OCI-LY7 (cell line): Measurements from ENCODE around the gene FAM83B. TPM values are rescaled to one million over a fixed set of nuclear protein-coding genes. Genes with fewer than 3 reads are reported as not detected.

Experiments used
- BruUV-seq: library from RNA; stranded (reverse); fragments of 400-500 nt; replicated peaks from 2 replicates; lab custom pipeline; 2021; lab: Mats Ljungman, UMichigan
- CTCF ChIA-PET: fragments of 300-600 bp; sonication (Branson Sonifier 250); formaldehyde crosslinking; loops from one replicate; lab custom pipeline; 2022; ENCODE audit warnings: antibody characterized with exemption; ENCODE audit not compliant: unreplicated experiment; lab: Charles Lee
- POLR2A ChIA-PET: fragments of 300-600 bp; sonication (Branson Sonifier 250); formaldehyde crosslinking; loops from one replicate; lab custom pipeline; 2022; ENCODE audit warnings: antibody characterized with exemption; lab: Charles Lee
- DNase-seq: peaks from one replicate; pipeline ENCODE4 v3.0.0-alpha.2; 2015; ENCODE audit warnings: low spot score
- H2AFZ ChIP-seq: fragments of 200-600 bp; sonication (generic), shearing (Covaris generic); 2 replicates; pipeline ENCODE4 v1.6.1; 2014; ENCODE audit warnings: mild to moderate bottlenecking, antibody characterized with exemption, low read length, moderate library complexity
- H3K27ac ChIP-seq: fragments of 200-600 bp; sonication (generic); 2 replicates; pipeline ENCODE4 v1.5.1; 2014; ENCODE audit warnings: mixed run types, low read depth, mild to moderate bottlenecking, moderate library complexity, low read length, inconsistent platforms; ENCODE audit not compliant: poor library complexity, severe bottlenecking
- H3K36me3 ChIP-seq: fragments of 200-600 bp; sonication (generic); 2 replicates; pipeline ENCODE4 v1.6.1; 2014; ENCODE audit warnings: mild to moderate bottlenecking, antibody characterized with exemption, low read length, moderate library complexity, mixed read lengths; ENCODE audit not compliant: insufficient read depth
- H3K4me1 ChIP-seq: fragments of 200-600 bp; sonication (generic); 2 replicates; pipeline ENCODE4 v1.5.1; 2014; ENCODE audit warnings: mild to moderate bottlenecking, low read length; ENCODE audit not compliant: insufficient read depth, poor library complexity, severe bottlenecking
- H3K4me2 ChIP-seq: fragments of 200-600 bp; sonication (generic); 2 replicates; pipeline ENCODE4 v1.6.1; 2014; ENCODE audit warnings: mild to moderate bottlenecking, low read length
- H3K4me3 ChIP-seq: fragments of 200-600 bp; sonication (generic); 2 replicates; pipeline ENCODE4 v1.5.1; 2014; ENCODE audit warnings: mild to moderate bottlenecking, low read depth, low read length; ENCODE audit not compliant: poor library complexity, severe bottlenecking
- H3K79me2 ChIP-seq: fragments of 200-600 bp; sonication (generic); 2 replicates; pipeline ENCODE4 v1.6.1; 2016; ENCODE audit warnings: low read depth, mild to moderate bottlenecking, low read length, moderate library complexity, mixed read lengths; ENCODE audit not compliant: insufficient read depth
- H3K9me2 ChIP-seq: fragments of 200-600 bp; sonication (generic); 2 replicates; pipeline ENCODE4 v1.6.1; 2016; ENCODE audit warnings: mild to moderate bottlenecking, low read length, mixed read lengths; ENCODE audit not compliant: insufficient read depth
- H3K9me3 ChIP-seq: fragments of 200-600 bp; sonication (generic); 2 replicates; pipeline ENCODE4 v1.6.1; 2014; ENCODE audit warnings: mild to moderate bottlenecking, mixed run types, low read length, mixed read lengths
- H4K20me1 ChIP-seq: fragments of 200-600 bp; sonication (generic); 2 replicates; pipeline ENCODE4 v1.6.1; 2014; ENCODE audit warnings: mild to moderate bottlenecking, antibody characterized with exemption, low read length, moderate library complexity, mixed read lengths; ENCODE audit not compliant: insufficient read depth
- CTCF ChIP-seq: fragments of 200-600 bp; sonication (generic); conservative IDR thresholded peaks from 2 replicates; pipeline ENCODE4 v1.5.1; 2014; ENCODE audit warnings: mild to moderate bottlenecking, antibody characterized with exemption, low read length, moderate library complexity, mixed read lengths
- EZH2phosphoT487 ChIP-seq: fragments of 200-600 bp; sonication (generic); IDR thresholded peaks from 2 replicates; pipeline ENCODE4 v1.6.1; 2018; ENCODE audit warnings: low read depth, borderline replicate concordance, mild to moderate bottlenecking, mixed run types, antibody characterized with exemption, low read length, moderate library complexity, mixed read lengths
- intact Hi-C: fragments of 100-400 bp; cut with micrococcal nuclease; formaldehyde crosslinking; loops from one replicate; pipeline ENCODE4 v1.10.0; 2022; ENCODE audit not compliant: unreplicated experiment
- total RNA-seq, 2 experiments: library from RNA; depleted of rRNA in 1 of 2; stranded (reverse); fragments of >200 nt in 1 of 2; shearing (Covaris generic) in 1 of 2; gene quantifications; 2 replicates each; pipeline ENCODE4 v1.2.3, GENCODE V29; 2014 to 2022

Gene FAM83B
- total RNA-seq, 2 experiments from 2014 or later, result not detected

- no peak for DNase-seq
- CTCF ChIA-PET, result no interaction called here
- H3K4me3 ChIP-seq, result no peak overlapping the region
- H3K4me2 ChIP-seq, result no peak overlapping the region
- H3K36me3 ChIP-seq, result no peaks in the 10 kb centered on the region
- H3K27ac ChIP-seq, result no peak overlapping the region
- POLR2A ChIA-PET, result interaction anchor here (0.6 kb wide), 1 partner anchor 179 kb away, joined by 3 read pairs; no protein-coding TSS in a partner anchor
- no peaks in the 10 kb centered on the region for H3K79me2 ChIP-seq
- no peaks in the 10 kb centered on the region for H3K9me2 ChIP-seq
- no peaks in the 10 kb centered on the region for H3K4me1 ChIP-seq
- H2AFZ ChIP-seq, result no peak overlapping the region
- TF ChIP-seq EZH2phosphoT487, result no peak
- TF ChIP-seq CTCF, result no peak
- H4K20me1 ChIP-seq, result no peaks in the 10 kb centered on the region
- no TSS peak for BruUV-seq
- intact Hi-C loops, result no loop called here
- H3K9me3 ChIP-seq, result no peaks in the 10 kb centered on the region
Measured at GRCh38 chr6:54910921-54911320, 64.3 kb downstream of the FAM83B start.

- Histone ChIP-seq H3K4me1 (no peaks in the 10 kb centered on the region), H3K27ac (no peak overlapping the region), H3K4me3 (no peak overlapping the region), H3K4me2 (no peak overlapping the region), H3K9me3 (no peaks in the 10 kb centered on the region), H3K79me2 (no peaks in the 10 kb centered on the region), H4K20me1 (no peaks in the 10 kb centered on the region), H3K9me2 (no peaks in the 10 kb centered on the region), H3K36me3 (no peaks in the 10 kb centered on the region), H2AFZ (no peak overlapping the region)
- CTCF ChIA-PET, result no interaction called here
- intact Hi-C loops, result no loop called here
- TF ChIP-seq EZH2phosphoT487 (no peak), CTCF (no peak)
- DNase-seq, result no peak
- no TSS peak for BruUV-seq
- POLR2A ChIA-PET, result no interaction called here
Measured at GRCh38 chr6:54913211-54913610, 66.6 kb downstream of the FAM83B start.

- no peaks in the 10 kb centered on the region for H3K4me1 ChIP-seq
- H4K20me1 ChIP-seq, result no peaks in the 10 kb centered on the region
- H2AFZ ChIP-seq, result no peak overlapping the region
- TF ChIP-seq EZH2phosphoT487, result no peak
- no peak for TF ChIP-seq CTCF
- H3K4me3 ChIP-seq, result no peak overlapping the region
- CTCF ChIA-PET, result no interaction called here
- POLR2A ChIA-PET, result interaction anchor here (0.6 kb wide), 1 partner anchor 64 kb away, joined by 4 read pairs; no protein-coding TSS in a partner anchor
- H3K9me2 ChIP-seq, result no peaks in the 10 kb centered on the region
- no peak overlapping the region for H3K27ac ChIP-seq
- no peak for DNase-seq
- intact Hi-C loops, result no loop called here
- no TSS peak for BruUV-seq
- H3K4me2 ChIP-seq, result no peak overlapping the region
- no peaks in the 10 kb centered on the region for H3K9me3 ChIP-seq
- H3K36me3 ChIP-seq, result no peaks in the 10 kb centered on the region
- H3K79me2 ChIP-seq, result no peaks in the 10 kb centered on the region
Measured at GRCh38 chr6:54916858-54917257, 70.3 kb downstream of the FAM83B start.
